ENCODE data around the gene ELMO2.

ELMO2 gene

GRCh38 chr20:46344488-46345162 is 61.8 kb downstream of the ELMO2 start:
- TF ChIP-seq CTCF (conservative IDR thresholded peaks at IDR 0.05; ENCODE audit: low read length), result no peak
- no peak for DNase-seq (ENCODE audit: low read depth)
- no peak overlapping the region for H3K4me3 ChIP-seq (ENCODE audit: low read length)

- no peak for TF ChIP-seq CTCF (conservative IDR thresholded peaks at IDR 0.05; ENCODE audit: low read length)
- DNase-seq (ENCODE audit: low read depth), result no peak
- no peak overlapping the region for H3K4me3 ChIP-seq (ENCODE audit: low read length)
These were observed 62.4 kb downstream of the ELMO2 start for GRCh38 chr20:46343975-46344357.

- H3K4me3 ChIP-seq (ENCODE audit: low read length), result no peak overlapping the region
- TF ChIP-seq CTCF (conservative IDR thresholded peaks at IDR 0.05; ENCODE audit: low read length), result no peak
- no peak for DNase-seq (ENCODE audit: low read depth)
These were observed 63.0 kb downstream of the ELMO2 start for GRCh38 chr20:46343348-46343974.

- H3K4me3 ChIP-seq (ENCODE audit: low read length), result no peak overlapping the region
- no peak for TF ChIP-seq CTCF (conservative IDR thresholded peaks at IDR 0.05; ENCODE audit: low read length)
- no peak for DNase-seq (ENCODE audit: low read depth)
These were observed 63.7 kb downstream of the ELMO2 start for GRCh38 chr20:46342451-46343347.

GRCh38 chr20:46342010-46342378 is 64.4 kb downstream of the ELMO2 start:
- no peak for TF ChIP-seq CTCF (conservative IDR thresholded peaks at IDR 0.05; ENCODE audit: low read length)
- no peak for DNase-seq (ENCODE audit: low read depth)
- no peak overlapping the region for H3K4me3 ChIP-seq (ENCODE audit: low read length)

- DNase-seq (ENCODE audit: low read depth), result no peak
- TF ChIP-seq CTCF (conservative IDR thresholded peaks at IDR 0.05; ENCODE audit: low read length), result no peak
These were observed 65.1 kb downstream of the ELMO2 start for GRCh38 chr20:46341074-46342009.

More at GRCh38 chr20:46341074-46342009, 65.1 kb downstream of the ELMO2 start:
- H3K4me3 ChIP-seq (ENCODE audit: low read length), result no peak overlapping the region

All from AG10803 (cell line).